HepG2 (cell line): Measurements from ENCODE around the gene HABP4. TPM values are rescaled to one million over a fixed set of nuclear protein-coding genes. Genes with fewer than 3 reads are reported as not detected.

Experiments used
- BCL3 ChIP-seq: sonication (generic); formaldehyde crosslinking; IDR thresholded peaks from 2 replicates; pipeline ENCODE4 v1.5.1; 2020; ENCODE audit warnings: mild to moderate bottlenecking, missing genetic modification reagents, moderate library complexity
- CEBPZ ChIP-seq: IDR thresholded peaks from 2 replicates; pipeline ENCODE4 v1.6.1; 2012; ENCODE audit warnings: low read length, improper control_type of control experiment
- DBP ChIP-seq: sonication (generic); formaldehyde crosslinking; IDR thresholded peaks from 2 replicates; pipeline ENCODE4 v1.4.0; 2020; ENCODE audit warnings: missing genetic modification reagents; ENCODE audit errors: not compliant biosample characterization
- GABPA ChIP-seq, 2 experiments: IDR thresholded peaks; 2 replicates each; pipeline ENCODE4 v1.6.1; 2011 to 2016; ENCODE audit warnings: low read depth in 2 of 2, low read length in 1 of 2, missing biosample characterization in 1 of 2, missing genetic modification characterization in 1 of 2
- HNRNPH1 ChIP-seq: fragments of 200-400 bp; formaldehyde crosslinking; optimal IDR thresholded peaks from 2 replicates; pipeline ENCODE3; 2017; ENCODE audit warnings: mild to moderate bottlenecking, low read depth, low read length
- HOXA5 ChIP-seq: sonication (generic); formaldehyde crosslinking; IDR thresholded peaks from 2 replicates; pipeline ENCODE4 v1.4.0; 2020; ENCODE audit warnings: missing genetic modification reagents
- NFIB ChIP-seq: sonication (generic); formaldehyde crosslinking; IDR thresholded peaks from 2 replicates; pipeline ENCODE4 v1.9.0; 2021; ENCODE audit warnings: missing genetic modification reagents, mild to moderate bottlenecking, borderline replicate concordance
- RBM39 ChIP-seq: fragments of 200-400 bp; formaldehyde crosslinking; IDR thresholded peaks from one replicate; pipeline ENCODE4 v1.6.1; 2018; ENCODE audit warnings: antibody characterized with exemption, mild to moderate bottlenecking, low read depth, low read length; ENCODE audit not compliant: poor library complexity, severe bottlenecking
- RELA ChIP-seq: sonication (generic); formaldehyde crosslinking; IDR thresholded peaks from 2 replicates; pipeline ENCODE4 v1.4.0; 2020; ENCODE audit warnings: missing genetic modification reagents
- SKIL ChIP-seq: sonication (generic); formaldehyde crosslinking; IDR thresholded peaks from 2 replicates; pipeline ENCODE4 v1.8.0; 2022; ENCODE audit warnings: missing genetic modification reagents, mild to moderate bottlenecking, moderate library complexity, borderline replicate concordance
- SRSF1 ChIP-seq: fragments of 200-400 bp; formaldehyde crosslinking; optimal IDR thresholded peaks from 2 replicates; pipeline ENCODE3; 2017; ENCODE audit warnings: mild to moderate bottlenecking, low read depth, low read length, moderate library complexity
- TOPORS ChIP-seq: sonication (generic); formaldehyde crosslinking; IDR thresholded peaks from 2 replicates; pipeline ENCODE4 v1.8.0; 2023; ENCODE audit warnings: mild to moderate bottlenecking, missing genetic modification reagents
- ZNF337 ChIP-seq: sonication (generic); formaldehyde crosslinking; IDR thresholded peaks from 2 replicates; pipeline ENCODE4 v1.5.1; 2020; ENCODE audit warnings: missing genetic modification reagents, low read depth, mild to moderate bottlenecking, borderline replicate concordance
- ZNF660 ChIP-seq: sonication (generic); formaldehyde crosslinking; IDR thresholded peaks from 2 replicates; pipeline ENCODE4 v1.5.1; 2020; ENCODE audit warnings: mild to moderate bottlenecking, low read depth, missing genetic modification reagents, borderline replicate concordance
- ZSCAN22 ChIP-seq: sonication (generic); formaldehyde crosslinking; IDR thresholded peaks from 2 replicates; pipeline ENCODE4 v1.4.0; 2020; ENCODE audit warnings: mild to moderate bottlenecking, missing genetic modification reagents
- ZSCAN25 ChIP-seq: sonication (generic); formaldehyde crosslinking; IDR thresholded peaks from 2 replicates; pipeline ENCODE4 v1.8.0; 2022; ENCODE audit warnings: mild to moderate bottlenecking, missing genetic modification reagents
- polyA plus RNA-seq, 8 experiments: library from polyadenylated mRNA; depleted of rRNA in 3 of 8; stranded (reverse) in 7 of 8; unstranded in 1 of 8; fragments of >200 nt; fragmentation: Illumina TruSeq in 4 of 8; extraction: Trizol in 4 of 8; gene quantifications; 2 replicates each; pipeline versions ENCODE4 v1.2.1 to v1.2.3, GENCODE V29; 2011 to 2016; ENCODE audit warnings: low read depth in 4 of 8, missing spikeins in 1 of 8, mixed read lengths in 1 of 8; ENCODE audit not compliant: insufficient read depth in 1 of 8
- total RNA-seq, 5 experiments: library from RNA; depleted of rRNA; stranded (reverse); fragments of >200 nt; fragmentation: Illumina TruSeq; extraction: Trizol; gene quantifications; 2 replicates each; pipeline ENCODE4 v1.2.3, GENCODE V29; 2016; ENCODE audit warnings: low read depth in 1 of 5

Gene HABP4
- total and polyA plus RNA-seq, 2 of the 13 experiments (the other 11 are each of a cell fraction or from before 2014, with no cell fraction given) = 14.3 to 26.6 TPM

- TF ChIP-seq BCL3 (CRISPR knock-in tag) (no peak), TOPORS (CRISPR knock-in tag) (no peak), RELA (CRISPR knock-in tag) (no peak), SKIL (CRISPR knock-in tag) (no peak), ZSCAN22 (CRISPR knock-in tag) (no peak), ZNF337 (no peak), HOXA5 (CRISPR knock-in tag) (no peak), DBP (no peak), SRSF1 (no peak), ZNF660 (no peak), CEBPZ (no peak), RBM39 (no peak), GABPA (IDR thresholded peaks at IDR 0.05; ENCODE audit: low read depth, low read length) (no peak), GABPA (CRISPR knock-in tag; IDR thresholded peaks at IDR 0.05; ENCODE audit: low read depth) (no peak), NFIB (CRISPR knock-in tag) (no peak), HNRNPH1 (no peak), ZSCAN25 (CRISPR knock-in tag) (no peak)
Measured at GRCh38 chr9:96419691-96419969, 30.3 kb upstream of the HABP4 start (continued).
